Sigmoid colon (tissue), 3 donors: ENCODE measurements around the gene TRIM65.
A peak's percentile ranks its signal among the peaks of the same experiment; 100 is the strongest.

ENCODE experiments used
- CTCF ChIP-seq, 4 experiments: fragments of 450-650 bp in 3 of 4; fragments of 200-600 bp in 1 of 4; IDR thresholded peaks; one replicate each; pipeline ENCODE4 v1.5.1; 2016 to 2019; ENCODE audit warnings: antibody characterized with exemption in 4 of 4, mild to moderate bottlenecking in 3 of 4, moderate library complexity in 2 of 4
- POLR2A ChIP-seq, 2 donors: fragments of 450-650 bp; IDR thresholded peaks; one replicate each; pipeline ENCODE4 v1.6.1; 2016; ENCODE audit warnings: antibody characterized with exemption in 2 of 2, mild to moderate bottlenecking in 2 of 2, moderate library complexity in 2 of 2

- TF ChIP-seq CTCF (IDR thresholded peaks at IDR 0.05) (no peak), POLR2A (IDR thresholded peaks at IDR 0.05) (peak in 1 of 2 donors; percentile 77)
Measured at GRCh38 chr17:75854881-75855309, 41.9 kb downstream of the TRIM65 start.
